H1 (cell line): Measurements from ENCODE around the gene FIG4. TPM values are rescaled to one million over a fixed set of nuclear protein-coding genes. Genes with fewer than 3 reads are reported as not detected.

ENCODE experiments used
- CTCF ChIA-PET: fragments of 300-600 bp; sonication (Branson Sonifier 250); formaldehyde crosslinking; loops from one replicate; lab custom pipeline; 2021; ENCODE audit not compliant: partially characterized antibody; lab: Charles Lee
- POLR2A ChIA-PET: fragments of 300-600 bp; sonication (Branson Sonifier 250); formaldehyde crosslinking; loops from one replicate; lab custom pipeline; 2021; ENCODE audit warnings: inconsistent platforms; ENCODE audit not compliant: partially characterized antibody; lab: Charles Lee
- DNase-seq, 2 experiments: peaks; one replicate each; pipeline versions ENCODE4 v3.0.0 to v3.0.0-alpha.2; 2010 to 2022; ENCODE audit warnings: low spot score in 2 of 2, low read depth in 1 of 2, mixed read lengths in 1 of 2
- FAIRE-seq: peaks from 2 replicates; lab custom pipeline; 2011; peaks lifted over from hg19 to GRCh38; lab: Jason Lieb, UNC
- H2AFZ ChIP-seq: 2 replicates; pipeline ENCODE4 v1.8.1; 2012; ENCODE audit warnings: low read length, inconsistent platforms
- H2AK5ac ChIP-seq: 2 replicates; pipeline ENCODE4 v1.6.1; 2013; ENCODE audit warnings: low read depth, low read length
- H2BK120ac ChIP-seq: replicated peaks from 2 replicates; pipeline ENCODE3; 2013; ENCODE audit warnings: low read depth, low read length, inconsistent platforms
- H2BK12ac ChIP-seq: 2 replicates; pipeline ENCODE4 v1.6.1; 2013; ENCODE audit warnings: low read depth, low read length
- H2BK15ac ChIP-seq: 2 replicates; pipeline ENCODE4 v1.6.1; 2013; ENCODE audit warnings: low read length
- H2BK20ac ChIP-seq: 2 replicates; pipeline ENCODE4 v1.6.1; 2013; ENCODE audit warnings: low read length
- H2BK5ac ChIP-seq: 2 replicates; pipeline ENCODE4 v1.6.1; 2013; ENCODE audit warnings: low read depth, low read length
- H3K14ac ChIP-seq: 2 replicates; pipeline ENCODE4 v1.6.1; 2013; ENCODE audit warnings: inconsistent platforms; ENCODE audit not compliant: insufficient read length
- H3K18ac ChIP-seq: 2 replicates; pipeline ENCODE4 v1.6.1; 2013; ENCODE audit warnings: low read length; ENCODE audit errors: extremely low read depth
- H3K23ac ChIP-seq: 2 replicates; pipeline ENCODE4 v1.6.1; 2013; ENCODE audit warnings: inconsistent platforms; ENCODE audit not compliant: insufficient read length
- H3K23me2 ChIP-seq: 2 replicates; pipeline ENCODE4 v1.6.1; 2013; ENCODE audit warnings: low read depth, low read length
- H3K27ac ChIP-seq: 2 replicates; pipeline ENCODE4 v1.6.1; 2011; ENCODE audit warnings: low read depth, low read length, inconsistent platforms
- H3K27me3 ChIP-seq, 4 experiments: replicated peaks in 1 of 4; 1 replicate in 1 of 4; 2 replicates in 3 of 4; pipeline versions ENCODE4 v1.6.1 to v1.8.1; 2011 to 2013; ENCODE audit warnings: low read length in 3 of 4, mild to moderate bottlenecking in 3 of 4, inconsistent platforms in 2 of 4, mixed read lengths in 2 of 4, moderate library complexity in 1 of 4; ENCODE audit not compliant: control insufficient read depth in 3 of 4, insufficient read depth in 3 of 4; ENCODE audit errors: extremely low read depth in 1 of 4
- H3K36me3 ChIP-seq, 4 experiments: 2 replicates each; pipeline versions ENCODE4 v1.6.1 to v1.8.1; 2011 to 2013; ENCODE audit warnings: mild to moderate bottlenecking in 4 of 4, low read length in 3 of 4, moderate library complexity in 2 of 4, control low read depth in 1 of 4, inconsistent platforms in 1 of 4; ENCODE audit not compliant: insufficient read depth in 4 of 4, control insufficient read depth in 2 of 4
- H3K4ac ChIP-seq: replicated peaks from 2 replicates; pipeline ENCODE3; 2013; ENCODE audit warnings: low read length, low read depth, mixed read lengths, inconsistent platforms; ENCODE audit not compliant: insufficient read length
- H3K4me1 ChIP-seq, 4 experiments: replicated peaks in 1 of 4; 1 replicate in 1 of 4; 2 replicates in 3 of 4; pipeline versions ENCODE4 v1.6.1 to v1.8.1; 2011 to 2013; ENCODE audit warnings: low read length in 3 of 4, inconsistent platforms in 2 of 4, mixed read lengths in 1 of 4; ENCODE audit not compliant: insufficient read depth in 4 of 4, control insufficient read depth in 3 of 4
- H3K4me2 ChIP-seq, 2 experiments: 2 replicates each; pipeline versions ENCODE4 v1.6.1 to v1.8.1; 2011 to 2013; ENCODE audit warnings: low read depth in 2 of 2, low read length in 2 of 2, control low read depth in 1 of 2, inconsistent platforms in 1 of 2, mild to moderate bottlenecking in 1 of 2; ENCODE audit not compliant: insufficient read depth in 1 of 2
- H3K4me3 ChIP-seq, 4 experiments: fragments of 200-600, 300-600 bp in 1 of 4; sonication (generic), shearing (Covaris generic), sonication (Bioruptor Twin) in 1 of 4; 2 replicates each; pipeline versions ENCODE4 v1.5.1 to v1.8.1; 2011 to 2016; ENCODE audit warnings: low read length in 4 of 4, low read depth in 3 of 4, control low read depth in 2 of 4, inconsistent platforms in 2 of 4, mild to moderate bottlenecking in 2 of 4, mixed read lengths in 1 of 4, moderate library complexity in 1 of 4; ENCODE audit not compliant: insufficient read depth in 2 of 4; ENCODE audit errors: extremely low read depth in 1 of 4
- H3K56ac ChIP-seq: replicated peaks from 2 replicates; pipeline ENCODE3; 2013; ENCODE audit warnings: low read depth, mild to moderate bottlenecking, mixed read lengths, low read length, inconsistent platforms; ENCODE audit not compliant: insufficient read length
- H3K79me1 ChIP-seq: 2 replicates; pipeline ENCODE4 v1.6.1; 2013; ENCODE audit warnings: low read depth, low read length, control low read depth
- H3K79me2 ChIP-seq, 2 experiments: 2 replicates each; pipeline versions ENCODE4 v1.6.1 to v1.8.1; 2012 to 2013; ENCODE audit warnings: low read length in 2 of 2, mild to moderate bottlenecking in 2 of 2, inconsistent platforms in 1 of 2; ENCODE audit not compliant: insufficient read depth in 2 of 2, control insufficient read depth in 1 of 2
- H3K9ac ChIP-seq, 4 experiments: replicated peaks in 1 of 4; 1 replicate in 1 of 4; 2 replicates in 3 of 4; pipeline versions ENCODE4 v1.6.1 to v1.8.1; 2011 to 2013; ENCODE audit warnings: low read depth in 3 of 4, low read length in 3 of 4, control low read depth in 2 of 4, mild to moderate bottlenecking in 2 of 4, moderate library complexity in 2 of 4, inconsistent platforms in 1 of 4; ENCODE audit errors: extremely low read depth in 1 of 4
- H3K9me3 ChIP-seq, 2 experiments: 2 replicates each; pipeline versions ENCODE4 v1.6.1 to v1.8.1; 2012 to 2013; ENCODE audit warnings: mild to moderate bottlenecking in 2 of 2, moderate library complexity in 2 of 2, control low read depth in 1 of 2, inconsistent platforms in 1 of 2, low read depth in 1 of 2, low read length in 1 of 2, mixed read lengths in 1 of 2; ENCODE audit not compliant: insufficient read depth in 2 of 2
- H4K20me1 ChIP-seq, 2 experiments: replicated peaks in 1 of 2; 2 replicates each; pipeline versions ENCODE3 to v1.8.1; 2011 to 2013; ENCODE audit warnings: inconsistent platforms in 2 of 2, low read length in 2 of 2, mild to moderate bottlenecking in 1 of 2; ENCODE audit not compliant: insufficient read depth in 2 of 2, control insufficient read depth in 1 of 2
- H4K5ac ChIP-seq: 2 replicates; pipeline ENCODE4 v1.6.1; 2013; ENCODE audit warnings: low read length, low read depth, mixed read lengths, inconsistent platforms; ENCODE audit not compliant: insufficient read length
- H4K8ac ChIP-seq: 2 replicates; pipeline ENCODE4 v1.8.0; 2013; ENCODE audit warnings: mild to moderate bottlenecking, moderate library complexity, low read length, inconsistent platforms; ENCODE audit not compliant: insufficient read depth; ENCODE audit errors: extremely low read depth
- H4K91ac ChIP-seq: replicated peaks from 2 replicates; pipeline ENCODE3; 2013; ENCODE audit warnings: low read length, mixed read lengths, inconsistent platforms; ENCODE audit not compliant: insufficient read length
- CBX8 ChIP-seq: fragments of 300-800, 300-1000 bp; sonication (generic); IDR thresholded peaks from 2 replicates; pipeline ENCODE4 v1.7.1; 2016; ENCODE audit warnings: low read depth, low read length, borderline replicate concordance
- SRF ChIP-seq: IDR thresholded peaks from 2 replicates; pipeline ENCODE4 v1.6.1; 2011; ENCODE audit warnings: mild to moderate bottlenecking, low read depth, low read length, moderate library complexity
- WGBS, 2 experiments: shearing (Covaris generic) in 1 of 2; methylation state at CpG; one replicate each; pipeline versions ENCODE4 v1.1.6 to v1.1.7; 2013 to 2015; ENCODE audit warnings: low lambda C conversion rate in 2 of 2, mixed read lengths in 2 of 2, inconsistent platforms in 1 of 2, low coverage in 1 of 2, missing lambda C conversion rate in 1 of 2; ENCODE audit not compliant: insufficient replicate concordance in 2 of 2, insufficient coverage in 1 of 2, insufficient read length in 1 of 2; ENCODE audit errors: extremely low coverage in 1 of 2, missing lambda C conversion rate in 1 of 2; 5-methylcytosine and 5-hydroxymethylcytosine counted together
- polyA plus RNA-seq, 7 experiments: library from polyadenylated mRNA; depleted of rRNA in 3 of 7; stranded (reverse) in 5 of 7; unstranded in 2 of 7; fragments of >200 nt in 5 of 7; fragments of 200-250 nt in 2 of 7; gene quantifications; 1 replicate in 5 of 7; 2 replicates in 1 of 7; 4 replicates in 1 of 7; pipeline versions ENCODE4 v1.2.1 to v1.2.3, GENCODE V29; 2011 to 2013; ENCODE audit warnings: missing spikeins in 2 of 7, mixed read lengths in 2 of 7
- total RNA-seq: library from RNA; stranded (reverse); fragmentation: NEBNext Ultra II Directional; extraction: Animal tissue kit (Norgen Biotek cat#: 25700); gene quantifications from 2 replicates; pipeline ENCODE4 v1.2.1, GENCODE V29; 2021

Gene FIG4
- total and polyA plus RNA-seq, 2 of the 8 experiments (the other 6 are each of a cell fraction or from before 2014, with no cell fraction given), result 11.8 to 21.9 TPM

DNA sequence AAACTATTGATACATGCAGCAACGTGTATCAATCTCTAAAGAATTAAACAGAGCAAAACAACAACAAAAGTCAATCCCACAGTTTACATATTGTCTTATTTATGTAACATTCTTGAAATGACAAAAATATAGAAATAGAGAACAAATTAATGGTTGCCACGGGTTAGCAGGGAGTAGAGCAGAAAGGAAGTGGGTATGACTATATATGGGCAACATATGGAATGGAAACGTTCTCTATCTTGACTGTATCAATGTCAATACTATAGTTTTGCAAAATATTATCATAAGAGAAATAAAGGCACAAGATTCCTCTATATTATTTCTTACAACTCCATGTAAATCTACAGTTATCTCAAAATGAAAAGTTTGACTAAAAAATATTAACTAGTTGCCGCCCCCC lies 12.9 kb upstream of the FIG4 start:
- H4K20me1 ChIP-seq, result no peaks in the 10 kb centered on the region
- H4K91ac ChIP-seq, result no peak overlapping the region
- no peaks in the 10 kb centered on the region for H3K9me3 ChIP-seq
- H4K5ac ChIP-seq, result no peak overlapping the region
- H4K8ac ChIP-seq, result no peak overlapping the region
- ChIA-PET CTCF (interaction anchor here (0.7 to 1.4 kb wide), 3 partner anchors 8 to 361 kb away, joined by 3 to 4 read pairs (median 4); no protein-coding TSS in a partner anchor), POLR2A (interaction anchor here (1.7 kb wide), 1 partner anchor 12 kb away, joined by 15 read pairs; the partner anchor contains the start of genes AK9 and FIG4)
- H3K14ac ChIP-seq, result no peak overlapping the region
- H2BK15ac ChIP-seq, result no peak overlapping the region
- 82% methylated on average over 4 of the region's 4 CpGs; no CpG with 5 or more reads in 1 of the 2 experiments for WGBS, 2 experiments
- H3K56ac ChIP-seq, result no peak overlapping the region
- no peaks in the 10 kb centered on the region for H3K36me3 ChIP-seq
- no peaks in the 10 kb centered on the region for H3K27me3 ChIP-seq
- TF ChIP-seq CBX8 (no peak), SRF (peak; percentile 71)
- H2AFZ ChIP-seq, result no peak overlapping the region
- no peaks in the 10 kb centered on the region; a peak in 1 of 7 replicates for H3K4me1 ChIP-seq
- no peak overlapping the region for H2BK20ac ChIP-seq
- no peak overlapping the region for H3K9ac ChIP-seq
- no peak overlapping the region for H3K4ac ChIP-seq
- peak overlapping the region; percentile 52; the same call in 1 of the 2 replicates for H2BK5ac ChIP-seq
- H3K4me3 ChIP-seq, result no peak overlapping the region
- no peak overlapping the region for H2BK12ac ChIP-seq
- H3K4me2 ChIP-seq, result peak overlapping the region in 1 of 2 experiments; percentile 69; a peak in 2 of 4 replicates
- no peaks in the 10 kb centered on the region for H3K79me2 ChIP-seq
- H3K27ac ChIP-seq, result no peak overlapping the region
- no peak overlapping the region for H2AK5ac ChIP-seq
- H3K23me2 ChIP-seq, result no peaks in the 10 kb centered on the region
- H3K18ac ChIP-seq, result no peak overlapping the region
- FAIRE-seq (no peak), DNase-seq (no peak)
- no peak overlapping the region for H3K23ac ChIP-seq
- H2BK120ac ChIP-seq, result no peak overlapping the region
- H3K79me1 ChIP-seq, result no peaks in the 10 kb centered on the region
